Vagina (tissue), 2 donors: Measurements from ENCODE around the gene FOXO1. TPM values are rescaled to one million over a fixed set of nuclear protein-coding genes. Genes with fewer than 3 reads are reported as not detected.
A peak's percentile ranks its signal among the peaks of the same experiment; 100 is the strongest.

Experiments used
- DNase-seq, 2 donors: peaks; one replicate each; pipeline ENCODE4 v3.0.0-alpha.2; 2017; ENCODE audit errors: extremely low spot score in 2 of 2
- H3K27ac ChIP-seq: fragments of 200-600 bp; sonication (generic); one replicate; pipeline ENCODE4 v1.5.1; 2019
- H3K27me3 ChIP-seq: fragments of 200-600 bp; sonication (generic); one replicate; pipeline ENCODE4 v1.5.1; 2019
- H3K36me3 ChIP-seq, 2 donors: fragments of 200-600 bp; sonication (generic); one replicate each; pipeline ENCODE4 v1.5.1; 2017 to 2019
- H3K4me1 ChIP-seq: fragments of 200-600 bp; sonication (generic); one replicate; pipeline ENCODE4 v1.5.1; 2019
- H3K4me3 ChIP-seq, 2 donors: fragments of 200-600 bp; sonication (generic); 1 replicate in 1 of 2; 2 replicates in 1 of 2; pipeline ENCODE4 v1.5.1; 2016 to 2019
- H3K9me3 ChIP-seq: fragments of 200-600 bp; sonication (generic); one replicate; pipeline ENCODE4 v1.5.1; 2019
- CTCF ChIP-seq, 3 experiments: fragments of 450-650 bp in 2 of 3; fragments of 200-600 bp in 1 of 3; sonication (generic) in 1 of 3; IDR thresholded peaks; one replicate each; pipeline ENCODE4 v1.5.1; 2017 to 2019; ENCODE audit warnings: antibody characterized with exemption in 3 of 3, mild to moderate bottlenecking in 2 of 3, moderate library complexity in 2 of 3
- POLR2A ChIP-seq, 2 donors: fragments of 450-650 bp; IDR thresholded peaks; one replicate each; pipeline ENCODE4 v1.6.1; 2017; ENCODE audit warnings: antibody characterized with exemption in 2 of 2, mild to moderate bottlenecking in 2 of 2, moderate library complexity in 2 of 2
- POLR2AphosphoS5 ChIP-seq, 2 donors: sonication (generic); formaldehyde crosslinking; IDR thresholded peaks; one replicate each; pipeline ENCODE4 v1.9.0; 2017; ENCODE audit warnings: antibody characterized with exemption in 2 of 2, mild to moderate bottlenecking in 2 of 2, low read depth in 1 of 2; ENCODE audit not compliant: insufficient read depth in 1 of 2
- intact Hi-C: fragments of 100-400 bp; cut with DNase I; formaldehyde crosslinking; loops from one replicate; pipeline ENCODE4 v1.15.1; 2023
- total RNA-seq: library from RNA; depleted of rRNA; stranded (reverse); fragments of >200 nt; gene quantifications from one replicate; pipeline ENCODE4 v1.2.3, GENCODE V29; 2016

Gene FOXO1
- total RNA-seq, 1 donor from 2014 or later = 64.1 TPM

GRCh38 chr13:40537146-40537895, 129.1 kb downstream of the FOXO1 start:
- DNase-seq = peak in 1 of 2 donors; percentile 80
- no peak overlapping the region for H3K4me3 ChIP-seq
- H3K27ac ChIP-seq = no peak overlapping the region
- TF ChIP-seq POLR2AphosphoS5 (IDR thresholded peaks at IDR 0.05; ENCODE audit: insufficient read depth in 1 of 2, low read depth in 1 of 2) (no peak), POLR2A (IDR thresholded peaks at IDR 0.05) (no peak), CTCF (IDR thresholded peaks at IDR 0.05) (no peak)
- no peaks in the 10 kb centered on the region for H3K27me3 ChIP-seq
- no peaks in the 10 kb centered on the region for H3K36me3 ChIP-seq
- no peaks in the 10 kb centered on the region for H3K9me3 ChIP-seq
- H3K4me1 ChIP-seq = peaks cover 21% of the 10 kb centered on the region
- intact Hi-C loops = no loop called here

GRCh38 chr13:40536443-40537113, 129.9 kb downstream of the FOXO1 start:
- TF ChIP-seq CTCF (IDR thresholded peaks at IDR 0.05) (no peak), POLR2AphosphoS5 (IDR thresholded peaks at IDR 0.05; ENCODE audit: insufficient read depth in 1 of 2, low read depth in 1 of 2) (peak in 1 of 2 donors; percentile 72)
- H3K27ac ChIP-seq = no peak overlapping the region
- no peak for DNase-seq
- no peaks in the 10 kb centered on the region for H3K36me3 ChIP-seq
- H3K9me3 ChIP-seq = no peaks in the 10 kb centered on the region
- H3K4me3 ChIP-seq = no peak overlapping the region
- H3K27me3 ChIP-seq = no peaks in the 10 kb centered on the region
- peaks cover 21% of the 10 kb centered on the region for H3K4me1 ChIP-seq
- intact Hi-C loops = no loop called here

GRCh38 chr13:40535345-40535836, 131.1 kb downstream of the FOXO1 start:
- TF ChIP-seq POLR2AphosphoS5 (IDR thresholded peaks at IDR 0.05; ENCODE audit: insufficient read depth in 1 of 2, low read depth in 1 of 2) (no peak), POLR2A (IDR thresholded peaks at IDR 0.05) (no peak), CTCF (IDR thresholded peaks at IDR 0.05) (no peak)
- DNase-seq = no peak
- Histone ChIP-seq H3K27me3 (no peaks in the 10 kb centered on the region), H3K4me3 (no peak overlapping the region), H3K9me3 (no peaks in the 10 kb centered on the region), H3K27ac (no peak overlapping the region), H3K36me3 (no peaks in the 10 kb centered on the region), H3K4me1 (peaks cover 14% of the 10 kb centered on the region)
- intact Hi-C loops = no loop called here

DNA sequence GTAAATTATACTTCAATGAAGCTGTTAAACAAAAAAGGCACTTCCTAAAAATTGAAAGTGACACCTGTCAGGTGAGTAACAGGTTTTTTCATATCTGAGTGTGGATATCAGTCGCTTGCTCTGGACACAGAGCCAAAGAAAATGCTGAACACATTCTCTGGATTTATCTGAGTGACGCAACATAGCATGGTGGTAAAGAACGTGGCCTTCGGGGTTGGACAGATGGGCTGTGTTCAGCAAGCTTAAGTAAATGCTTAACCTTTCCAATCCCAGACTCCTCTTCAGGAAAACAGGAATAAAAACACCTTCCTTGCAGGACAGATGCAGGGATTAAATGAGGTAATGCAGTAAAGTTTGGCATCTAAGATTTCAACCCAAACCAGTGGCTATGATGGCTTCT, 132.0 kb downstream of the FOXO1 start:
- H3K9me3 ChIP-seq = no peaks in the 10 kb centered on the region
- TF ChIP-seq POLR2A (IDR thresholded peaks at IDR 0.05) = no peak
- TF ChIP-seq CTCF (IDR thresholded peaks at IDR 0.05) = no peak
- TF ChIP-seq POLR2AphosphoS5 (IDR thresholded peaks at IDR 0.05; ENCODE audit: insufficient read depth in 1 of 2, low read depth in 1 of 2) = no peak

GRCh38 chr13:40533072-40533471, 133.4 kb downstream of the FOXO1 start:
- Histone ChIP-seq H3K4me3 (no peak overlapping the region), H3K27me3 (no peaks in the 10 kb centered on the region), H3K36me3 (no peaks in the 10 kb centered on the region), H3K9me3 (peaks cover 2% of the 10 kb centered on the region), H3K27ac (no peak overlapping the region), H3K4me1 (peaks cover 11% of the 10 kb centered on the region)
- TF ChIP-seq CTCF (IDR thresholded peaks at IDR 0.05) (no peak), POLR2A (IDR thresholded peaks at IDR 0.05) (no peak), POLR2AphosphoS5 (IDR thresholded peaks at IDR 0.05; ENCODE audit: insufficient read depth in 1 of 2, low read depth in 1 of 2) (no peak)
- no peak for DNase-seq
- intact Hi-C loops = no loop called here

More for the DNA sequence above, 132.0 kb downstream of the FOXO1 start:
- no peaks in the 10 kb centered on the region for H3K27me3 ChIP-seq
- peaks cover 11% of the 10 kb centered on the region for H3K4me1 ChIP-seq
- H3K27ac ChIP-seq = no peak overlapping the region
- no peaks in the 10 kb centered on the region for H3K36me3 ChIP-seq
- intact Hi-C loops = no loop called here
- no peak for DNase-seq
- H3K4me3 ChIP-seq = no peak overlapping the region
